ENCODE results near the gene BTF3. TPM values are rescaled to one million over a fixed set of nuclear protein-coding genes. Genes with fewer than 3 reads are reported as not detected.

Gene BTF3
- total RNA-seq, 6 donors from 2014 or later: 152 to 415 (median 344) TPM

- H3K9me3 ChIP-seq: no peaks in the 10 kb centered on the region
- TF ChIP-seq EP300 (IDR thresholded peaks at IDR 0.05) (no peak), CTCF (IDR thresholded peaks at IDR 0.05) (no peak), POLR2A (IDR thresholded peaks at IDR 0.05) (no peak), POLR2AphosphoS5 (IDR thresholded peaks at IDR 0.05) (no peak)
Measured at GRCh38 chr5:73528248-73528647, 30.0 kb downstream of the BTF3 start.

GRCh38 chr5:73529081-73529480 lies 30.8 kb downstream of the BTF3 start:
- 83 to 92% methylated on average over 1 of the region's 1 CpG for WGBS, 2 donors
- ATAC-seq (ENCODE audit: low FRiP score in 2 of 2): no peak
- no peaks in the 10 kb centered on the region for H3K9me3 ChIP-seq

More at GRCh38 chr5:73528248-73528647, 30.0 kb downstream of the BTF3 start:
- no peak for ATAC-seq (ENCODE audit: low FRiP score in 2 of 2)
- no peaks in the 10 kb centered on the region for H3K36me3 ChIP-seq
- no peak overlapping the region for H3K27ac ChIP-seq
- H3K4me3 ChIP-seq: no peak overlapping the region
- no peak for DNase-seq
- no peaks in the 10 kb centered on the region for H3K4me1 ChIP-seq
- H3K27me3 ChIP-seq: no peaks in the 10 kb centered on the region
- WGBS, 2 donors: 47 to 65% methylated on average over 3 of the region's 3 CpGs

GRCh38 chr5:73531356-73531755 lies 33.1 kb downstream of the BTF3 start:
- no peak for ATAC-seq (ENCODE audit: low FRiP score in 2 of 2)
- 90 to 100% methylated on average over 1 of the region's 1 CpG for WGBS, 2 donors
- no peaks in the 10 kb centered on the region for H3K9me3 ChIP-seq

More at GRCh38 chr5:73529081-73529480, 30.8 kb downstream of the BTF3 start:
- Histone ChIP-seq H3K4me1 (no peaks in the 10 kb centered on the region), H3K27me3 (no peaks in the 10 kb centered on the region), H3K4me3 (no peak overlapping the region), H3K36me3 (no peaks in the 10 kb centered on the region), H3K27ac (no peak overlapping the region)
- TF ChIP-seq EP300 (IDR thresholded peaks at IDR 0.05) (no peak), POLR2A (IDR thresholded peaks at IDR 0.05) (no peak), POLR2AphosphoS5 (IDR thresholded peaks at IDR 0.05) (no peak), CTCF (IDR thresholded peaks at IDR 0.05) (no peak)
- no peak for DNase-seq

GRCh38 chr5:73532195-73532594 lies 34.0 kb downstream of the BTF3 start:
- DNase-seq (no peak), ATAC-seq (ENCODE audit: low FRiP score in 2 of 2) (no peak)
- Histone ChIP-seq H3K9me3 (no peaks in the 10 kb centered on the region), H3K27ac (no peak overlapping the region), H3K4me1 (peaks cover 0 to 5% (median 0%) of the 10 kb centered on the region in 4 donors), H3K4me3 (no peak overlapping the region), H3K27me3 (no peaks in the 10 kb centered on the region), H3K36me3 (no peaks in the 10 kb centered on the region)
- TF ChIP-seq POLR2A (IDR thresholded peaks at IDR 0.05) (no peak), CTCF (IDR thresholded peaks at IDR 0.05) (no peak), EP300 (IDR thresholded peaks at IDR 0.05) (no peak), POLR2AphosphoS5 (IDR thresholded peaks at IDR 0.05) (no peak)
- 83 to 84% methylated on average over 4 to 5 of the region's 5 CpGs for WGBS, 2 donors

More at GRCh38 chr5:73531356-73531755, 33.1 kb downstream of the BTF3 start:
- no peak for DNase-seq
- H3K27me3 ChIP-seq: no peaks in the 10 kb centered on the region
- no peak overlapping the region for H3K27ac ChIP-seq
- H3K4me1 ChIP-seq: no peaks in the 10 kb centered on the region
- H3K36me3 ChIP-seq: no peaks in the 10 kb centered on the region
- no peak overlapping the region for H3K4me3 ChIP-seq
- TF ChIP-seq EP300 (IDR thresholded peaks at IDR 0.05): no peak
- no peak for TF ChIP-seq POLR2AphosphoS5 (IDR thresholded peaks at IDR 0.05)
- TF ChIP-seq POLR2A (IDR thresholded peaks at IDR 0.05): no peak
- TF ChIP-seq CTCF (IDR thresholded peaks at IDR 0.05): no peak

GRCh38 chr5:73534011-73534644 lies 35.9 kb downstream of the BTF3 start:
- no peak for DNase-seq
- H3K9me3 ChIP-seq: no peaks in the 10 kb centered on the region
- no peak overlapping the region for H3K4me3 ChIP-seq
- H3K27ac ChIP-seq: no peak overlapping the region
- H3K36me3 ChIP-seq: no peaks in the 10 kb centered on the region
- no peaks in the 10 kb centered on the region for H3K27me3 ChIP-seq
- no peak for TF ChIP-seq EP300 (IDR thresholded peaks at IDR 0.05)
- no peak for TF ChIP-seq POLR2AphosphoS5 (IDR thresholded peaks at IDR 0.05)
- no peak for TF ChIP-seq CTCF (IDR thresholded peaks at IDR 0.05)
- no peak for TF ChIP-seq POLR2A (IDR thresholded peaks at IDR 0.05)
- peaks cover 0 to 5% (median 0%) of the 10 kb centered on the region in 4 donors for H3K4me1 ChIP-seq
- ATAC-seq (ENCODE audit: low FRiP score in 2 of 2): no peak
- 81 to 82% methylated on average over 5 of the region's 5 CpGs for WGBS, 2 donors

Data from upper lobe of left lung (tissue), 6 donors.